Fibroblast of the conjunctiva (primary cell): Measurements from ENCODE around the gene MAP1S.

Experiments
- DNase-seq: peaks from one replicate; pipeline ENCODE4 v3.0.0-alpha.2; 2010; ENCODE audit warnings: low read depth

Gene MAP1S

DNA sequence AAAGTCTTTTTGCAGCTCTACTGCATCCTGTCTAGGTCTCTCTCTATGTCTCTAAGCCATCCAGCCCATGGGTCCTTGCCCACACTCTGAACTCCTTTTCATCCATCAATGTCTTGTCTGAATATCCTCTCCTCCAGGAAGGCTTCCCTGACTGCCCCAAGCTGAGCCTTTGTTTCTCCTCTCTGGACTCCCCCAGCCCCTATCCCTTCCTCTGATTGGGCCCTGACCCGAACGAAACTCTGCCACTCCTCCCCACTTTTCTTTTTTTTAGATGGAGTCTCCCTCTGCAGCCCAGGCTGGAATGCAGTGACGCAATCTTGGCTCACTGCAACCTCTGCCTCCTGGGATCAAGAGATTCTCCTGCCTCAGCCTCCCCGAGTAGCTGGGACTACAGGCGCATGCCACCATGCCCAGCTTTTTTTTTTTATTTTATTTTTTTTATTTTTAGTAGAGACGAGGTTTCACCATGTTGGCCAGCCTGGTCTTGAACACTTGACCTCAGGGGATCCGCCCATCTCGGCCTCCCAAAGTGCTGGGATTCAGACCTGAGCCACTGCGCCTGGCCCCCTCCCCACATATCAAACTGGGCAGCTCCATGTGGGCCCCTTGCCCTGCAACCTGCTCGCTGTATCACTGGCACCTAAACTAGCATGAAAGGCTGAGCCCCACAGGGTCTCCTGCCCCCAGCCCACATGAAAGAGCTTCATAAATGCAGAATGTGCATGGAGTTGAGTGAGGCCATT lies 30.3 kb upstream of the MAP1S start:
- DNase-seq, result no peak

DNA sequence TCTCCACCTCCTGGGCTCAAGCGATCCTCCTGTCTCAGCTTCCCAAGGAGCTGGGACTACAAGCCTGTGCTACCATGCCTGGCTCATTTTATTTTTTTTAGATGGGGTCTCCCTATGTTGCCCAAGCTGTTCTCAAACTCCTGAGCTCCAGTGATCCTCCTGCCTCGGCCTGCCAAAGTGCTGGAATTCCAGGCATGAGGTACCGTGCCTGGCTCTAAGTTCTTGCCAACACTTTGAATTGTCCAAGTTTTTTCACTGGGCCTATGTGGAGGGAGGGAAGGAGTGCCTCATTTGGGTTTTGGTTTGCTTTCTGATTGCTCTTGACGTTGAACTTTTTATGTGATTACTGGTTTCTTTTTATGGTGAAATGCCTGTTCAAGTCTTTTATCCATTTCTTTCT lies 26.7 kb upstream of the MAP1S start:
- no peak for DNase-seq

DNA sequence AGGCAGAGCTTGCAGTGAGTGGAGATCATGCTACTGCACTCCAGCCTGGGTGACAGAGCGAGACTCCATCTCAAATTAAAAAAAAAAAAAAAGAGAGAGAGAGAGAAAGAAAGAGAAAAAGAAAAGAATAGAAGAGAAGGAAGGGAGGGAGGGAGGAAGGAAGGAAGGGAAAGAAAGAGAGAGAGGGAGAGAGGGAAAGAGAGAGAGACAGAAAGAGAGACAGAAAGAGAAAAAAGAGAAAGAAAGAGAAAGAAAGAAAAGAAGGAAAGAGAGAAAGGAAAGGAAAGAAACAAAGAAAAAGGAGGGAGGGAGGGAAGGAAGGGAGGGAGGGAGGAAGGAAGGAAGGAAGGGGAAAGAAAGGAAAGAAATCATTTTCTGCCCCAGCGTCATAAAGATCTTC lies 24.1 kb upstream of the MAP1S start:
- no peak for DNase-seq

DNA sequence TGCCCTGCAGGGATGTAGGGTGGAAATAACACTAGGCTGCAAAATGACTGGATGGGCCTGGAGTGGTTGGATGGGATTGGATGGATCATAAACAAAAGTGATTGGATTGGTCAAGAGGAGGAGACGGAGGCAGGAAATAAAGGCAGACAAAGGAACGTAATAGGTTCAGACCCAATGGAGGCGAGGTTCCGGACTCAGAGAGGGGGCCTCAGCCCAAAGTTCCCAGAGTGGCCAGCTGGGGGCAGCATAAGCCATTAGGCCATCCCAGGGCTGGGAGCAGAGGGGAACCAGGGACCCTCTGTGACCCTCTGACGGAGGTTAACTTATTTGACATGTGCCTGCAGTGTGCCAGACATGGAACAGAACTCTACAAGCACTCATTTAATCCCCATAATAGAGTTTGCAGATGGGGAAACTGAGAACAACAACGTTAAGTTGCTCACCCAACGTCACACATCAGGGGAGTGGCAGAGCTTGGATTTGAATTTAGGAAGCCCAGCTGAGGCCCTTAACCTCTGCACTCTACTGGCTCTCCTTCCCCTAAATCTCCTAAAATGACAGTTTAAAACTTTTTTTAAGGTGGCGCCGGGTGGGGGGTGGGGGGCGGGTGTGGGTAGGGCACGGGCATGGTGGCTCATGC lies 15.3 kb upstream of the MAP1S start:
- DNase-seq, result no peak

DNA sequence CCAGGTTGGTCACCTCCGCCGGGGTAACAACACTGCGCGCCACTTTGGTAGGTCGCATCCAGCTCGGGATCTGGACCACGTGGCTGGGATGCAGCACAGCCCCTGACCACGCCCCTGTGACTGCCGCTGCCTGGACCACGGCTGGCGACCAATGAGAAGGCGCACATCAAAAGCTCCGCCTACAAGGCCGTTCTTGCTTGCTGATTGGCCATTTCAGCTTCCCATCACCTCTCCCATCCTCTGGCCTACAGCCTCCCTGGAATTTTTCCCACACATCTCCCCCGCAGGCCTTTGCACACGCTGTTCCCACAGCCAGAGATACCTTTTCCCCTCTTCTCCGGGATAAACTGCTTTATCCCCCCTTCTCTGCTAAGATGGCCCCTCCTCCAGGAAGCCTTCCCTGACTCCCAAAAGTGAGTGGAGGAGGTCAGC lies 12.5 kb upstream of the MAP1S start:
- DNase-seq, result no peak

DNA sequence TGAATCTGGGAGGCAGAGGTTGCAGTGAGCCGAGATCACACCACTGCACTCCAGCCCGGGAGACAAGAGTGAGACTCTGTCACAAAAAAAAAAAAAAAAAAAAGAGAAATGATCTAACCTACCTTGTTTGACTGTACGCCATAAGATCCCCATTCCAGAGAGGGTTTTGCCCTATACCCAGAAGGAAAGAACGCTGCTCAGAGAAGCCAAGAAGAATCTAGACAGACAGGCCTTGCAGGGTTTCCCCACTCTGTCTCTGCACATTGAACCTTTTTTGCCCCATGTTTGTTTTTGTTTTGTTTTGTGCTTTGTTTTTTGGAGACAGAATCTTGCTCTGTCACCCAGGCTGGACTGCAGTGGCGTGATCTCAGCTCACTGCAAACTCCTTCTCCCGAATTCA lies 7.4 kb upstream of the MAP1S start:
- no peak for DNase-seq

DNA sequence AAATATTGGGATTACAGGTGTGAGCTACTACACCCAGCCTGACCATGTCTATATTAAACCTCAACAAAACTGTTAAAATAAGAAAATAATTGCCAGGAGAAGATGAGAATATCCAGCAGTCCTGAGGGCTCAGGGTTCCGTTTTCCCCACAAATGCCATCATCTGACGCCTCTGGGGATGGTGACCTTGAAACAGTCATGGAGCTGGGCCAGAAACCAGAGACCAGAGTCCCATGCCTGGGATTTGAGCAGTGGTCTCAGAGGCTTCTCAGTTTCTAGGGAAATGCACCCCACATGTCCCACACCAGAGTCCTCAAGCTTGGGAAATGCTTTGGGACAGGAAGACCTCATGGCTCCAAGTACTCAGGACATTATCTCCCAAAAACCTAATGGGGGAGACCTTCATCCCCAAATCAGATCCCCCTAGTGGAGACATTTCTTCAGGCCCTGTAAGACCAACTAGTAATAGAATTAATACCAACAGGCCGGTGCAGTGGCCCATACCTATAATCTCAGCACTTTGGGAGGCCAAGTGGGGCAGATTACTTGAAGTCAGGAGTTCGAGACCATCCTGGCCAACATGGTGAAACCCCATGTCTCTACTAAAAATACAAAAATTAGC lies 2.9 kb upstream of the MAP1S start:
- DNase-seq, result no peak

DNA sequence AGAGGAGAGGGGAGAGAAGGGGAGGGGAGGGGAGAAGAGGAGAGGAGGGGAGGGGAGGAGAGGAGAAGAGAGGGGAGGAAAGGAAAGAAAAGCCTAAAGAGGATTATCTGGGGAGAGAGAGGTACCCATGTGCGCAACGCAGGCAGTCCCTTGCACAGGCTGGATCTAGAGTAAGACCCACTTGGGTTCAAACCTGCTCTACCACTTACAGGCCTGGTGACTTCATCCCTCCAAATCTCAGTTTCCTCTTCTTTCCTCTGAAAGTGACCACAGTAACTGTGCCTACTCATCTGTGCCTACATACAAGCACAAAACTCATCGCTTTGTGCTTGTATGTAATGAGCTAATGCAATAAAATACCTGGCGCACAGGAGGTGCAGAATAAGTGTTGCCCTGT lies 732 bp upstream of the MAP1S start:
- DNase-seq, result no peak

DNA sequence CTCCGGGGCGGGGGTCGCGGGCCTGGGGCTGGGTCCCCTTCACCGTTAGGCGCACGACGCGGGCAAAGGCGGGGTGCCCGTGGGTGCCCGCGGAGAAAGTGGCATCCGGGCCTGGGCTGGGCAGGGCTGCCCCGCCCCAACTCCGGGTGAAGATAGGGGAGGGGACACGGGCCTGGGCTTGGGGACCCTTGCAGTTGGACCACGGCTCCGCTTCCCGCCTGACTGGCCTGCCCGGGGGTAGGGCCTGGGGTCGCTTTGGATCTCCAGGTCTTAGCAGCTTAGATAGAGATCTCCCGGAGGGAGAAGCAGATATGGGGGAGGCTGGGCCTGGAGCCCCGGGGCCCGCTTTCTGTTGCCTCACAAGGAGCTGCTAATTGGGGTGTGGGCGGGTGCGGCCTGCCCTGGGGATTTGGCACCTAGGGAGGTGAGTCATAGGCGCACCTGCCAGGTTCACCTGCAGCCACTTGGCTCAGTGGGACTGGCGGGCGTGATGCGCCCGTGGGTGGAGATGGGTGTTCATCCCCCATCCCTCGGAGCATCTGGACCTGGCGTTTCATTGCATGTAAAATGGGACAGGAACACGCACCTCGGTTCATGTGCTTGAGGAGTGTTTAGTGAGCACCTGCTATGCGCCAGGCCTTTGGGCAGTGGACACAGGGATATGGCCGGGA lies 585 bp downstream of the MAP1S start:
- DNase-seq, result no peak

DNA sequence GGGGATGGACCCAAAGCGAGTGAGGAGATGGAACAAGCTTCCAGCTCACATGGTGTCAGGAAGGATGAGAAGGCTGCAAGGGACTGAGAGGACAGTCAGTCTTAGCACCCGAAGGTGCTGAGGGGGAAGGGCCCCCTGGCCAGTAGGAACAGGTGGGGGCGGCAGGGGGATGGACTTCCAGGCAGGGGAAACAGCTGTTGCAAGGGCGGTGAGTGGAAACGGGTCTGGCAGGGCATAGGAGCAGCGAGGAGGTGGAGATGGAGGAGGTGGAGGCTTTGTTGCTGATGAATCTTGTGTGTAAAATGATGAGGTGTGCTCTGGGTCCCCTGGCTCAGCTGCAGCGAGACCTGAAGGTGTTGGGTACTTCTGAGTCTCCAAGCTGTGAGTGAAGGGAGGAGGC lies 1.2 kb downstream of the MAP1S start:
- DNase-seq, result no peak

DNA sequence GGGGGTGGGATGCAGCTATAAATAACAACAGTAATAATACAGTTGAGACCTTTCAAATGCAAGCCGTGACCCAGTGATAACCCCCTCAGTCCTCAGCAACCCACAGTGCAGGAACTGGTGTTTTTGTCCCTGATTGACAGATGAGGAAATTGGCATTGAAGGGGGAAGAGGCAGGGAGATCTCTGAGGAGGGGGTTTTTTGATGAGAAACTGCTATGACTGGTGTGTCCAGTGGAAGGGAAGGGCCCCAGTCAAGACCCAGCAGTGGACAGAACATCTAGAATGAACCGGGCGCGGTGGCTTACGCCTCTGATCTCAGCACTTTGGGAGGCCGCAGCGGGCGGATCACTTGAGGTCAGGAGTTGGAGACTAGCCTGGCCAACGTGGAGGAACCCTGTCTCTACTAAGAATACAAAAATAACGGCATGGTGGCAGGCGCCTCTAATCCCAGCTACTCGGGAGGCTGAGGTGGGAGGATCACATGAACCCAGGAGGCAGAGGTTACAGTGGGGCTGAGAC lies 1.9 kb downstream of the MAP1S start:
- no peak for DNase-seq

DNA sequence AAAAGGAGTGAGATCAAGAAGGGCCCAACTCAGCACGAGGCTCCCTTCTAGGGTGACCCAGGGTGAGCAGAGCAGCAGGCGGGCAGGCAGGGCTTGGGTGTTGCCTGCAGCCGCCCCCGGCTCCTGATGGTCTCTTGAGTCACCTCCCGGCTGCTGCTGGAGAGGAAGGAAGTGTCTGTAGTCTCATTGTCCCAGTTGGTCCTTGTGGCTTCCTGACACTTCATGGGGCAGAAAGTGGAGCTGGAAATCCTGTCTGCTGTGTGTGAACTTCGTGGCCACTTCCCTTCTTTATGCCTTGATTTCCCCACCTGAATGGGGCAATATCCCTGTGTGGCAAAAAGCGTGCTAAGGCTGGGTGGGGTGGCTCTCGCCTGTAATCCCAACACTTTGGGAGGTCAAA lies 2.5 kb downstream of the MAP1S start:
- DNase-seq, result no peak

DNA sequence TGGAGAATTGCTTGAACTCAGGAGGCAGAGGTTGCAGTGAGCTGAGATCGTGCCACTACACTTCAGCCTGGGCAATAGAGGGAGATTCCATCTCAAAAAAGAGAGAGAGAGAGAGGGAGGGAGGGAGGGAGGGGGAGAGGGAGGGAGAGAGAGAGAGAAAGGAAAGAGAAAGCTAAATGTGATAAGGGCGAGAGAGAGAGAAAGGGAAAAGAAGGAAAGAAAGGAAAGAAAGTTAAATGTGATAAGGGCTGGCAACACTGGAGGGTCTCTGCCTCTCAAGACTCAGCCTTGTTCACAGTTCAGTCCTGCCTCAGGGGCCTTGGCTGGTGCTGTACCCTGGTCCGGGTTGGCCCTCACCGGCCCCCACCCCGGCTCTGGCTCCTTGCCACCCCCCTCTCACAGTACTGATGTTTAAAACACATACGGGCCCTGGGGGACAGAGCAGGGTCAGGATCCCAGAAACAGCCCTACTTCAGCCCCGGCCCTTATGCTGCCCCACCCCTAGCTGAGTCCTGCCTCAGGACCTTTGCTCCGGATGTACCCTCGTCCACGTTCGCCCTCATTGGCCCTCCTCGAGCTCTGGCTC lies 3.5 kb downstream of the MAP1S start:
- no peak for DNase-seq

DNA sequence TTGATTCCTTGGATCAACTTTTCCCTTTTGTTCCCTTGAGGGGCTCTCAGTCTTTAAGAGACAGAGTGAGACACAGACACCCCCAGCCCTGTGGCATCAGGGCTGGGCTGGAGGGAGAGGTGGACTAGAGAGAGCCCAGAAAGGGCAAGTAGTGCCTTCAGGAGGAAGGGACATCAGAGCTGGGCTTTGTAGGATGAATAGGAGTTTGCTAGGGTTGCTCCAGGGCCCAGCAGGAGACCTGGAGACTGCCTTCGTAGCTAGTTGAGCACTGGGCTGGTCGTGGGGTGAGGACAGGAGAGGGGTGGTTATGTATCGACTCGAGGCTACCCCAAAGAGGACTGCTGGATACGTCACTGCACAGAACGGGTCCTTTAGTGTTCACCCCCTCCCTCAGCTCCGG lies 5.4 kb downstream of the MAP1S start:
- DNase-seq, result no peak

DNA sequence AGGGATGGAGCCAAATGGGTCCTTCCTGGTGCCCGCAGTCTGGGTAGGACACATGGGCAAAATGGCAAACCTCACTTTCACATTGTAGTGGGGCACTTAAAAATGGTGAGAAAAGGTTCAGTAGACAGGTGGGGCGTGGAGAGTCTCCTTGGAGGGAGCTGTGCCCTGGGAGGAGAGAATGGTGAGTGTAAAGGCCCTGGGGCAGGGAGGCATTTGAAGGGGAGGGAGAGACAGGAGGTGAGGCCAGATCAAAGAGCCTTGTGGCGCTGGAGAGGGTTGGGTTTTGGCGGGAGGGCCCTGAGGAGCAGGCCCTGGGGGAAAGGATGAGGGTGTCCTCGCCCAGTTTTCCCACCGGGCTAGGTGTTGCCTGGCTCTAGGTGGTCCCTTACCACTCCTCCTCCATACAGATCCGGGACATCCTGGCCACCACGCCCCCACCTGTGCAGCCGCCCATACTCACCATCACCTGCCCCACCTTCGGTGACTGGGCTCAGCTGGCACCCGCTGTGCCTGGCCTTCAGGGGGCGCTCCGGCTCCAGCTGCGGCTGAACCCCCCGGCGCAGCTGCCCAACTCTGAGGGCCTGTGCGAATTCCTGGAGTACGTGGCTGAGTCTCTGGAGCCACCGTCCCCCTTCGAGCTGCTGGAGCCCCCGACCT lies 6.3 kb downstream of the MAP1S start:
- DNase-seq, result no peak

DNA sequence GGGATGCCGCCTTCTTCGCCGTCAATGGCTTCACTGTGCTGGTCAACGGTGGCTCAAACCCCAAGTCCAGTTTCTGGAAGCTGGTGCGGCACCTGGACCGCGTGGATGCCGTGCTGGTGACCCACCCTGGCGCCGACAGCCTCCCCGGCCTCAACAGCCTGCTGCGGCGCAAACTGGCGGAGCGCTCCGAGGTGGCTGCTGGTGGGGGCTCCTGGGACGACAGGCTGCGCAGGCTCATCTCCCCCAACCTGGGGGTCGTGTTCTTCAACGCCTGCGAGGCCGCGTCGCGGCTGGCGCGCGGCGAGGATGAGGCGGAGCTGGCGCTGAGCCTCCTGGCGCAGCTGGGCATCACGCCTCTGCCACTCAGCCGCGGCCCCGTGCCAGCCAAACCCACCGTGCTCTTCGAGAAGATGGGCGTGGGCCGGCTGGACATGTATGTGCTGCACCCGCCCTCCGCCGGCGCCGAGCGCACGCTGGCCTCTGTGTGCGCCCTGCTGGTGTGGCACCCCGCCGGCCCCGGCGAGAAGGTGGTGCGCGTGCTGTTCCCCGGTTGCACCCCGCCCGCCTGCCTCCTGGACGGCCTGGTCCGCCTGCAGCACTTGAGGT lies 7.0 kb downstream of the MAP1S start:
- no peak for DNase-seq

DNA sequence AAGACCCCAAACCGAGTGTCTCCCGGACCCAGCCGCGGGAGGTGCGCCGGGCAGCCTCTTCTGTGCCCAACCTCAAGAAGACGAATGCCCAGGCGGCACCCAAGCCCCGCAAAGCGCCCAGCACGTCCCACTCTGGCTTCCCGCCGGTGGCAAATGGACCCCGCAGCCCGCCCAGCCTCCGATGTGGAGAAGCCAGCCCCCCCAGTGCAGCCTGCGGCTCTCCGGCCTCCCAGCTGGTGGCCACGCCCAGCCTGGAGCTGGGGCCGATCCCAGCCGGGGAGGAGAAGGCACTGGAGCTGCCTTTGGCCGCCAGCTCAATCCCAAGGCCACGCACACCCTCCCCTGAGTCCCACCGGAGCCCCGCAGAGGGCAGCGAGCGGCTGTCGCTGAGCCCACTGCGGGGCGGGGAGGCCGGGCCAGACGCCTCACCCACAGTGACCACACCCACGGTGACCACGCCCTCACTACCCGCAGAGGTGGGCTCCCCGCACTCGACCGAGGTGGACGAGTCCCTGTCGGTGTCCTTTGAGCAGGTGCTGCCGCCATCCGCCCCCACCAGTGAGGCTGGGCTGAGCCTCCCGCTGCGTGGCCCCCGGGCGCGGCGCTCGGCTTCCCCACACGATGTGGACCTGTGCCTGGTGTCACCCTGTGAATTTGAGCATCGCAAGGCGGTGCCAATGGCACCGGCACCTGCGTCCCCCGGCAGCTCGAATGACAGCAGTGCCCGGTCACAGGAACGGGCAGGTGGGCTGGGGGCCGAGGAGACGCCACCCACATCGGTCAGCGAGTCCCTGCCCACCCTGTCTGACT lies 7.9 kb downstream of the MAP1S start:
- no peak for DNase-seq

DNA sequence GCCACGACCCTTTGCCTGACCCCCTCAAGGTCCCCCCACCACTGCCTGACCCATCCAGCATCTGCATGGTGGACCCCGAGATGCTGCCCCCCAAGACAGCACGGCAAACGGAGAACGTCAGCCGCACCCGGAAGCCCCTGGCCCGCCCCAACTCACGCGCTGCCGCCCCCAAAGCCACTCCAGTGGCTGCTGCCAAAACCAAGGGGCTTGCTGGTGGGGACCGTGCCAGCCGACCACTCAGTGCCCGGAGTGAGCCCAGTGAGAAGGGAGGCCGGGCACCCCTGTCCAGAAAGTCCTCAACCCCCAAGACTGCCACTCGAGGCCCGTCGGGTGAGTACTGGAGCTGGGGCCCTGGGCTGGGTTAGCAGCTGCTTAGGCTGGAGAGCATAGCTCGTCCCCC lies 8.6 kb downstream of the MAP1S start:
- DNase-seq, result no peak

DNA sequence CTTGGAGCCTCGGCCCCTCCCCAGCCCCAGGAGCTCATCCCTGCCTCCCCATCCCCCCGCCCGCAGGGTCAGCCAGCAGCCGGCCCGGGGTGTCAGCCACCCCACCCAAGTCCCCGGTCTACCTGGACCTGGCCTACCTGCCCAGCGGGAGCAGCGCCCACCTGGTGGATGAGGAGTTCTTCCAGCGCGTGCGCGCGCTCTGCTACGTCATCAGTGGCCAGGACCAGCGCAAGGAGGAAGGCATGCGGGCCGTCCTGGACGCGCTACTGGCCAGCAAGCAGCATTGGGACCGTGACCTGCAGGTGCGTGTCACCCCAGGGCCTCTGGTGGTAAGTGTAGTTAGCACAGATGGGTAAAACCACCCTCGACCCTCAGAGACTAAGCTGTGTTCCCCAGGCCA lies 13.8 kb downstream of the MAP1S start:
- DNase-seq, result no peak

DNA sequence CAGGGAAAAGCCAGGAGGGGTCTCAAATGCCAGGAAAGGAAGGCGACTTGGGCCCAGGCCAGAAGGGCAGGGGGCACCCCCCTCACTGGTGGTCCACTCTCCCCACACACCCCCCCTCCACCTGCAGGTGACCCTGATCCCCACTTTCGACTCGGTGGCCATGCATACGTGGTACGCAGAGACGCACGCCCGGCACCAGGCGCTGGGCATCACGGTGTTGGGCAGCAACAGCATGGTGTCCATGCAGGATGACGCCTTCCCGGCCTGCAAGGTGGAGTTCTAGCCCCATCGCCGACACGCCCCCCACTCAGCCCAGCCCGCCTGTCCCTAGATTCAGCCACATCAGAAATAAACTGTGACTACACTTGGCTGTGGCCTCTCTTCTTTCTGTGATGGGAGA lies 14.9 kb downstream of the MAP1S start:
- DNase-seq, result no peak

DNA sequence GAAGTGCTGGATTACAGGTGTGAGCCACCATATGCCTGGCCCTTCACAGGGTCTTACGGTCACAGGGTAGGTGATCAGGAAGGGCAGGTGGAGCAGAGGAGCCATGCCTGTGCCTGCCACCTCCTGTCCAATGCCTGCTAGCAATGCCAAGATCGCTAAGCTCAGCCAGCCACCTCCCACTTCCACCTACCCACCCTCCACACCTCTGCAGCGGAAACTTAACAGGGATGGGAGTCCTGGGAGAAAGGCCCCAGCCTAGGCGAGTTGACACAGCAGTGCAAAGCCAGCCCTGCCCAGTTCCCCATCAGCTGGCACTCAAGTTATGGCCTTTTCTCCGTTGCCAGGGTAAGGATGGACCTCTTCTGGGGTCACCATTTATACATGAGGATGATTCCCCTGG lies 16.1 kb downstream of the MAP1S start:
- no peak for DNase-seq
